Trophoblast cell (in vitro differentiated cells and primary cell): ENCODE results near the gene MBOAT7.

Source experiments
- DNase-seq, 2 donors: peaks; one replicate each; pipeline ENCODE4 v3.0.0-alpha.2; 2016
- H2AFZ ChIP-seq: 2 replicates; pipeline ENCODE4 v1.6.1; 2013; ENCODE audit warnings: low read length, moderate library complexity, mild to moderate bottlenecking; ENCODE audit not compliant: insufficient read depth, poor library complexity
- H2AK5ac ChIP-seq: 2 replicates; pipeline ENCODE4 v1.6.1; 2013; ENCODE audit warnings: mild to moderate bottlenecking, low read length
- H2BK120ac ChIP-seq: 2 replicates; pipeline ENCODE4 v1.6.1; 2013; ENCODE audit warnings: low read length, mild to moderate bottlenecking, moderate library complexity; ENCODE audit not compliant: insufficient read depth, poor library complexity
- H2BK12ac ChIP-seq: 2 replicates; pipeline ENCODE4 v1.6.1; 2013; ENCODE audit warnings: mild to moderate bottlenecking, low read length, moderate library complexity
- H2BK5ac ChIP-seq: 2 replicates; pipeline ENCODE4 v1.6.1; 2013; ENCODE audit warnings: low read length, low read depth, moderate library complexity, mild to moderate bottlenecking; ENCODE audit not compliant: poor library complexity
- H3K14ac ChIP-seq: 2 replicates; pipeline ENCODE4 v1.6.1; 2013; ENCODE audit warnings: mild to moderate bottlenecking, low read length
- H3K18ac ChIP-seq: 2 replicates; pipeline ENCODE4 v1.6.1; 2013; ENCODE audit warnings: mild to moderate bottlenecking, low read length
- H3K23ac ChIP-seq: 2 replicates; pipeline ENCODE4 v1.6.1; 2013; ENCODE audit warnings: low read length
- H3K27ac ChIP-seq: 2 replicates; pipeline ENCODE4 v1.5.1; 2013; ENCODE audit warnings: low read depth, mild to moderate bottlenecking, inconsistent platforms, low read length, moderate library complexity
- H3K27me3 ChIP-seq: 2 replicates; pipeline ENCODE4 v1.6.1; 2013; ENCODE audit warnings: inconsistent platforms, mild to moderate bottlenecking, low read length, moderate library complexity; ENCODE audit not compliant: insufficient read depth
- H3K36me3 ChIP-seq, 2 experiments: 1 replicate in 1 of 2; 2 replicates in 1 of 2; pipeline ENCODE4 v1.6.1; 2013; ENCODE audit warnings: low read length in 2 of 2, mild to moderate bottlenecking in 2 of 2, moderate library complexity in 1 of 2; ENCODE audit not compliant: insufficient read depth in 2 of 2, control insufficient read depth in 1 of 2
- H3K4ac ChIP-seq: 2 replicates; pipeline ENCODE4 v1.6.1; 2013; ENCODE audit warnings: low read depth, mild to moderate bottlenecking, low read length, moderate library complexity
- H3K4me1 ChIP-seq, 2 experiments: 1 replicate in 1 of 2; 2 replicates in 1 of 2; pipeline ENCODE4 v1.6.1; 2013; ENCODE audit warnings: low read length in 2 of 2, mild to moderate bottlenecking in 2 of 2, moderate library complexity in 1 of 2; ENCODE audit not compliant: insufficient read depth in 2 of 2, control insufficient read depth in 1 of 2
- H3K4me2 ChIP-seq: 2 replicates; pipeline ENCODE4 v1.6.1; 2013; ENCODE audit warnings: inconsistent platforms, mild to moderate bottlenecking, low read length, moderate library complexity
- H3K4me3 ChIP-seq: 2 replicates; pipeline ENCODE4 v1.5.1; 2013; ENCODE audit warnings: mild to moderate bottlenecking, low read depth, low read length, inconsistent platforms
- H3K79me1 ChIP-seq: one replicate; pipeline ENCODE4 v1.6.1; 2013; ENCODE audit warnings: low read length
- H3K79me2 ChIP-seq: 2 replicates; pipeline ENCODE4 v1.6.1; 2013; ENCODE audit warnings: low read length, mild to moderate bottlenecking; ENCODE audit not compliant: control insufficient read depth, insufficient read depth, poor library complexity
- H3K9ac ChIP-seq: 2 replicates; pipeline ENCODE4 v1.6.1; 2013; ENCODE audit warnings: mild to moderate bottlenecking, low read length
- H3K9me3 ChIP-seq: 2 replicates; pipeline ENCODE4 v1.6.1; 2013; ENCODE audit warnings: low read depth, mild to moderate bottlenecking, control low read depth, inconsistent platforms, low read length; ENCODE audit not compliant: insufficient read depth
- H4K12ac ChIP-seq: 2 replicates; pipeline ENCODE4 v1.6.1; 2013; ENCODE audit warnings: low read depth, mild to moderate bottlenecking, low read length, moderate library complexity
- H4K8ac ChIP-seq: 2 replicates; pipeline ENCODE4 v1.6.1; 2013; ENCODE audit warnings: low read depth, mild to moderate bottlenecking, low read length, moderate library complexity
- H4K91ac ChIP-seq: one replicate; pipeline ENCODE4 v1.6.1; 2013; ENCODE audit warnings: low read depth, mild to moderate bottlenecking, low read length, moderate library complexity
- WGBS: extraction: QIAGEN DNeasy Blood & Tissue Kit; methylation state at CpG from one replicate; pipeline ENCODE4 v1.1.7; 2013; ENCODE audit warnings: missing lambda C conversion rate; ENCODE audit not compliant: insufficient read length, insufficient coverage; ENCODE audit errors: extremely low coverage; 5-methylcytosine and 5-hydroxymethylcytosine counted together

The MBOAT7 gene

DNA sequence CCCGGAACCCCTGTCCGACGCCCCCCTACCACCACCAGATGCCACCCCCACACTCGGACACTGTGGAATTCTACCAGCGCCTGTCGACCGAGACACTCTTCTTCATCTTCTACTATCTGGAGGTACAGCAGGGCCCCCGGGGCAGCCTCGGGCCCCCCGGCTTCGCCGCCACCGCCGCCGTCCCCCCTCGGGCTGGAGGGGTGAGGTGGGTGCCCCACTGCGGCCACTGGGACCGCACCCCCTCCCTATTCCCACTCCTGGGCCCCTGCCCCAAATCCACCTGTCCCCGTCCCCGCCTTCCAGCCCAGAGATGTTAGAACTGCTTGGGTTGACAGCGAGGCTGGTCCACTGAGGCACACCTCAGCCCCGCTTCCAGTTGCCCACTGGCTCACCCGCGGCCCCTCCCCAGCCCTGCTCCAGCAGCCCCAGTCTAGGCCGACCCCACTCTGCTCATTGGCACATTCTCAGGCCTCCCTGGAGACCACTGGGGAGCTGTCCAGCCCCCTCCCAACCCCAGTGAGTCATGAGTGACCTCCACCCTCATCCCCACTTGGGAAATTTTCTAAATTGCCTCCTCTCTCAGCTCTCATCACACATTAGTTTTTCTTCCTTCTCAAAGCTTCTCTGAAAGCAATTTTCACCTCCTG lies 36.4 kb downstream of the MBOAT7 start:
- H2AK5ac ChIP-seq: no peak overlapping the region
- no peak overlapping the region for H2BK12ac ChIP-seq
- H2BK5ac ChIP-seq: no peak overlapping the region
- H3K4me2 ChIP-seq: no peak overlapping the region
- no peaks in the 10 kb centered on the region for H3K79me2 ChIP-seq
- no peak overlapping the region for H4K12ac ChIP-seq
- H3K9ac ChIP-seq: no peak overlapping the region
- H3K18ac ChIP-seq: no peak overlapping the region
- no peak overlapping the region for H3K23ac ChIP-seq
- peaks cover 1% of the 10 kb centered on the region for H3K9me3 ChIP-seq
- H3K79me1 ChIP-seq: no peaks in the 10 kb centered on the region
- no peak overlapping the region for H3K4ac ChIP-seq
- no peak for DNase-seq
- H2BK120ac ChIP-seq: no peak overlapping the region
- no peaks in the 10 kb centered on the region for H3K27me3 ChIP-seq
- peaks cover 86 to 94% of the 10 kb centered on the region in 2 experiments for H3K36me3 ChIP-seq
- no peak overlapping the region for H3K4me3 ChIP-seq
- H4K91ac ChIP-seq: no peak overlapping the region
- H4K8ac ChIP-seq: no peak overlapping the region
- H3K27ac ChIP-seq: no peak overlapping the region
- H2AFZ ChIP-seq: no peak overlapping the region
- peaks cover 0 to 2% of the 10 kb centered on the region in 2 experiments for H3K4me1 ChIP-seq
- no peak overlapping the region for H3K14ac ChIP-seq
- no CpG with 5 or more reads among the region's 25 CpGs for WGBS

- Histone ChIP-seq H3K4me3 (no peak overlapping the region), H3K9ac (no peak overlapping the region), H4K8ac (no peak overlapping the region), H3K4me2 (no peak overlapping the region), H3K18ac (no peak overlapping the region), H3K4ac (no peak overlapping the region), H4K12ac (no peak overlapping the region), H3K27me3 (no peaks in the 10 kb centered on the region), H3K4me1 (peaks cover 0 to 2% of the 10 kb centered on the region in 2 experiments), H3K27ac (no peak overlapping the region), H3K79me2 (no peaks in the 10 kb centered on the region), H4K91ac (no peak overlapping the region), H2BK120ac (no peak overlapping the region), H2AK5ac (no peak overlapping the region), H3K14ac (no peak overlapping the region), H2AFZ (no peak overlapping the region), H2BK12ac (no peak overlapping the region), H3K23ac (no peak overlapping the region), H3K79me1 (no peaks in the 10 kb centered on the region), H2BK5ac (no peak overlapping the region), H3K9me3 (peaks cover 1% of the 10 kb centered on the region), H3K36me3 (peaks cover 91 to 95% of the 10 kb centered on the region in 2 experiments)
- WGBS: no CpG with 5 or more reads among the region's 12 CpGs
- DNase-seq: no peak
These were observed 37.1 kb downstream of the MBOAT7 start for GRCh38 chr19:54152267-54152666.

DNA sequence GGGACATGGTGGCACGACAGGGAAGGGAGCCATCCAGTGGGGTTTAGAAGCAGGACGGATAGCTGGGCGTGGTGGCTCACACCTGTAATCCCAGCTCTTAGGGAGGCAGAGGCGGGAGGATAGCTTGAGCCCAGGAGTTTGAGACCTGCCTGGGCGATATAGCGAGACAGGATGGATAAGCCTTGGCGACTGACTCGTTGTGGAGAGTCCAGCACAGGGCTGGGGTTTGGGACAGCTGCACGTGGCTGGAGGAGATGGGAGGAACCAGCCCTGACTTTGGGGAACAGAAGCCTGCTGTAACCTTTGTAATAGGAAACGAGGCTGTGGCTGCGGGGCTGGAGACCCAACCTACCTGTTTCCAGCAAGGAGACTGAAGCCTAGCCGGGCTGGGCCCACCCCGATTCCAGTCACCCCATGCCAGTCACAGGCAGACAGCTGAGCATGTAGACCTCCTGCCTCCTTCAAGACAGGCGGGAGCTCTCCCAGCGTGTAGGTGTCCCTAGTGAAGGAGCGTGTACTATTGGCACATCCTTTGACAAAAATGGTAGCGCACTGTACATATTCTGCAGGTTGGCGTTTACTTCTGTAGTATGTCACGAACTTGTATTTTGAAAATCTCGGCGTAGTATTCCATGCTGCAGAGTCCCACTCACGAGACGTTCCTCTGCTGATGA lies 37.9 kb downstream of the MBOAT7 start:
- no peak overlapping the region for H2BK5ac ChIP-seq
- no peak overlapping the region for H3K14ac ChIP-seq
- no peaks in the 10 kb centered on the region for H3K79me1 ChIP-seq
- H3K27ac ChIP-seq: no peak overlapping the region
- H3K27me3 ChIP-seq: no peaks in the 10 kb centered on the region
- H3K9ac ChIP-seq: no peak overlapping the region
- DNase-seq: no peak
- no peak overlapping the region for H4K8ac ChIP-seq
- no peak overlapping the region for H3K18ac ChIP-seq
- no peak overlapping the region for H4K91ac ChIP-seq
- H2BK12ac ChIP-seq: no peak overlapping the region
- H3K23ac ChIP-seq: no peak overlapping the region
- no peak overlapping the region for H2BK120ac ChIP-seq
- H3K4me1 ChIP-seq: no peaks in the 10 kb centered on the region
- H3K4me3 ChIP-seq: no peak overlapping the region
- H3K4me2 ChIP-seq: no peak overlapping the region
- H2AK5ac ChIP-seq: no peak overlapping the region
- H3K79me2 ChIP-seq: no peaks in the 10 kb centered on the region
- H3K4ac ChIP-seq: no peak overlapping the region
- WGBS: no CpG with 5 or more reads among the region's 23 CpGs
- H4K12ac ChIP-seq: no peak overlapping the region
- no peak overlapping the region for H2AFZ ChIP-seq
- H3K36me3 ChIP-seq: peaks cover 91 to 96% of the 10 kb centered on the region in 2 experiments
- H3K9me3 ChIP-seq: peaks cover 1% of the 10 kb centered on the region

DNA sequence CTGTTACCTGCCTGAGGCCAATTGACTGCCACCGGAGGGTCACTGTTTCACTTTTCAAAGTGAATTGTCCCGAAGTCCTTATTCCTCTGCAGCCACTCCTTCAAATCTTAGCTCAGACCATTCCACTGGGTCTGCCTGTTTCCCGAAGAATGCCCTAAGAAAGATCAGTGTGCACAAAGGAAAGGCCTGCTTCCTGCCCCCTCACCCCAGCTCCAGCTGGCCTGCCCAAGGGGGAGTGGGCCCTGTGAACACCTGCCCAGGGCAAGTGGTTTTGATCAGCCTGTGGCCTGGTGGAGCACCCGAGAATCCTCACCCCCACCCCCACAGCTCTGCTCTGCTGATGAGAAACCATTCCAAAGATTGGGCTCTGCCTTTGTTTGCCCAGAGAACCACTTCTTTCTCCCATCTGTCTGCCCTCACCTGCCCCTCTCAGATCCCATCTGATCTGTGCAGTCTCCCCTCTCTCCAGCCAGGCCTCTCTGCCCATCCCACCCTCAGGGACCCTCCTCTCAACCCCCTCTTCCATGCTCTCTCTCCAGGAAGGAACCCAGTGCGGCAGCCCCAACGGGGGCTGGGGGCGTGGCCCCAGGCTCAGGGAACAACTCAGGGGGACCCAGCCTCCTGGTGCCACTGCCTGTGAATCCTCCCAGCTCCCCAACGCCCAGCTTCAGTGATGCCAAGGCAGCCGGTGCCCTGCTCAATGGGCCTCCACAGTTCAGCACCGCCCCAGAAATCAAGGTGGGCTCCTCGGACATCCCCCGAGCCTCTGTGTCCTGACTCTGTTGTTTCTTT lies 40.2 kb downstream of the MBOAT7 start:
- WGBS: no CpG with 5 or more reads among the region's 12 CpGs

More for the DNA sequence above, 40.2 kb downstream of the MBOAT7 start:
- Histone ChIP-seq H2AK5ac (no peak overlapping the region), H3K79me2 (no peaks in the 10 kb centered on the region), H2BK120ac (no peak overlapping the region), H4K12ac (no peak overlapping the region), H3K23ac (no peak overlapping the region), H4K91ac (no peak overlapping the region), H3K4me2 (no peak overlapping the region), H3K36me3 (peaks cover 96 to 98% of the 10 kb centered on the region in 2 experiments), H3K4me1 (no peaks in the 10 kb centered on the region), H3K27me3 (no peaks in the 10 kb centered on the region), H3K18ac (no peak overlapping the region), H3K14ac (no peak overlapping the region), H4K8ac (no peak overlapping the region), H2AFZ (no peak overlapping the region), H2BK5ac (no peak overlapping the region), H3K4ac (no peak overlapping the region), H3K79me1 (no peaks in the 10 kb centered on the region), H3K4me3 (no peak overlapping the region), H3K9me3 (peaks cover 1% of the 10 kb centered on the region), H3K9ac (no peak overlapping the region), H2BK12ac (no peak overlapping the region), H3K27ac (no peak overlapping the region)
- no peak for DNase-seq
